PFSK-1 (cell line): ENCODE results near the gene MLST8.

ENCODE experiments used
- FOXP2 ChIP-seq: optimal IDR thresholded peaks from 2 replicates; pipeline ENCODE3; 2011; ENCODE audit warnings: borderline replicate concordance, control low read depth, inconsistent platforms; ENCODE audit not compliant: insufficient read depth; ENCODE audit errors: extremely low read length, extremely low read depth
- POLR2AphosphoS5 ChIP-seq: IDR thresholded peaks from 2 replicates; pipeline ENCODE4 v1.6.1; 2012; ENCODE audit warnings: low read depth, mild to moderate bottlenecking, control low read depth, low read length, moderate library complexity
- REST ChIP-seq, 2 experiments: IDR thresholded peaks; 2 replicates each; pipeline versions ENCODE4 v1.6.1 to v1.8.0; 2011 to 2012; ENCODE audit warnings: low read depth in 2 of 2, low read length in 2 of 2, control low read depth in 1 of 2, inconsistent platforms in 1 of 2, mild to moderate bottlenecking in 1 of 2, moderate library complexity in 1 of 2; ENCODE audit not compliant: insufficient read depth in 1 of 2
- TAF1 ChIP-seq: IDR thresholded peaks from 2 replicates; pipeline ENCODE4 v1.6.1; 2012; ENCODE audit warnings: low read length, control low read depth, borderline replicate concordance; ENCODE audit not compliant: insufficient read depth

GRCh38 chr16:2246301-2246885 is 41.1 kb downstream of the MLST8 start:
- no peak for TF ChIP-seq FOXP2
- TF ChIP-seq REST (IDR thresholded peaks at IDR 0.05; ENCODE audit: insufficient read depth in 1 of 2, low read depth in 2 of 2, low read length in 2 of 2): no peak
- no peak for TF ChIP-seq POLR2AphosphoS5
- no peak for TF ChIP-seq TAF1
